Measurements from ENCODE around the gene PLTP. TPM values are rescaled to one million over a fixed set of nuclear protein-coding genes. Genes with fewer than 3 reads are reported as not detected.

Gene PLTP
- total and polyA plus RNA-seq, 2 of the 13 experiments (the other 11 are each of a cell fraction or from before 2014, with no cell fraction given) = 16.9 to 28.6 TPM

GRCh38 chr20:45934586-45935415, 22.8 kb upstream of the PLTP start, which contains the start of gene PCIF1 (continued):
- TF ChIP-seq PRPF4 (IDR thresholded peaks at IDR 0.05; ENCODE audit: low read depth, low read length, poor library complexity, severe bottlenecking) (no peak), RFXAP (CRISPR knock-in tag; IDR thresholded peaks at IDR 0.05; ENCODE audit: borderline replicate concordance) (peak; percentile 92; the same call in 1 of the 2 replicates), BRCA1 (CRISPR knock-in tag; IDR thresholded peaks at IDR 0.05) (no peak; the same call in 1 of the 2 replicates), HNRNPK (IDR thresholded peaks at IDR 0.05; ENCODE audit: low read depth, low read length, poor library complexity, severe bottlenecking) (peak; percentile 98), MXD3 (CRISPR knock-in tag; IDR thresholded peaks at IDR 0.05) (peak; percentile 94), BHLHE40 (IDR thresholded peaks at IDR 0.05; ENCODE audit: low read length) (peak; percentile 43), ZNF547 (CRISPR knock-in tag; IDR thresholded peaks at IDR 0.05) (peak; percentile 89), MYPOP (CRISPR knock-in tag; IDR thresholded peaks at IDR 0.05) (peak; percentile 92), BRD4 (CRISPR knock-in tag; IDR thresholded peaks at IDR 0.05) (peak; percentile 100), TAF1 (CRISPR knock-in tag; IDR thresholded peaks at IDR 0.05) (peak; percentile 100), CREB1 (IDR thresholded peaks at IDR 0.05) (peak; percentile 72), CREB1 (CRISPR knock-in tag; IDR thresholded peaks at IDR 0.05) (no peak), ZNF577 (CRISPR knock-in tag; IDR thresholded peaks at IDR 0.05; ENCODE audit: borderline replicate concordance, low read depth) (no peak), ZNF264 (CRISPR knock-in tag; IDR thresholded peaks at IDR 0.05) (no peak), SNAPC4 (CRISPR knock-in tag; IDR thresholded peaks at IDR 0.05) (peak; percentile 75), ZNF331 (CRISPR knock-in tag; IDR thresholded peaks at IDR 0.05) (peak; percentile 67; the same call in 1 of the 2 replicates), ASH2L (IDR thresholded peaks at IDR 0.05; ENCODE audit: insufficient read length, low read depth, low read length) (peak; percentile 92), MLLT10 (CRISPR knock-in tag; IDR thresholded peaks at IDR 0.05) (no peak), HOXA5 (CRISPR knock-in tag; IDR thresholded peaks at IDR 0.05) (peak; percentile 92), ZNF580 (CRISPR knock-in tag; IDR thresholded peaks at IDR 0.05; ENCODE audit: borderline replicate concordance, low read depth) (peak; percentile 99; the same call in 1 of the 2 replicates), NCOR1 (IDR thresholded peaks at IDR 0.05; ENCODE audit: borderline replicate concordance, low read length) (no peak)
- TF ChIP-seq, protein P1, sequence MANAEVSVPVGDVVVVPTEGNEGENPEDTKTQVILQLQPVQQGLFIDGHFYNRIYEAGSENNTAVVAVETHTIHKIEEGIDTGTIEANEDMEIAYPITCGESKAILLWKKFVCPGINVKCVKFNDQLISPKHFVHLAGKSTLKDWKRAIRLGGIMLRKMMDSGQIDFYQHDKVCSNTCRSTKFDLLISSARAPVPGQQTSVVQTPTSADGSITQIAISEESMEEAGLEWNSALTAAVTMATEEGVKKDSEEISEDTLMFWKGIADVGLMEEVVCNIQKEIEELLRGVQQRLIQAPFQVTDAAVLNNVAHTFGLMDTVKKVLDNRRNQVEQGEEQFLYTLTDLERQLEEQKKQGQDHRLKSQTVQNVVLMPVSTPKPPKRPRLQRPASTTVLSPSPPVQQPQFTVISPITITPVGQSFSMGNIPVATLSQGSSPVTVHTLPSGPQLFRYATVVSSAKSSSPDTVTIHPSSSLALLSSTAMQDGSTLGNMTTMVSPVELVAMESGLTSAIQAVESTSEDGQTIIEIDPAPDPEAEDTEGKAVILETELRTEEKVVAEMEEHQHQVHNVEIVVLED (CRISPR knock-in tag; IDR thresholded peaks at IDR 0.05; ENCODE audit: borderline replicate concordance) = peak; percentile 84

Measured in HepG2 (cell line).